NOMO-1 treated with dmso at 0.1 percent for 144 hours (cell line): ENCODE results near the gene BIN1.
"Not testable (repeated sequence)": the region's sequence is repeated elsewhere in the genome, so short reads cannot be mapped to it uniquely, and the experiment has no call there.

Source experiments
- DNase-seq: peaks from one replicate; lab custom pipeline; 2025; ENCODE audit not compliant: unreplicated experiment; lab: John Stamatoyannopoulos, UW

BIN1 gene

DNA sequence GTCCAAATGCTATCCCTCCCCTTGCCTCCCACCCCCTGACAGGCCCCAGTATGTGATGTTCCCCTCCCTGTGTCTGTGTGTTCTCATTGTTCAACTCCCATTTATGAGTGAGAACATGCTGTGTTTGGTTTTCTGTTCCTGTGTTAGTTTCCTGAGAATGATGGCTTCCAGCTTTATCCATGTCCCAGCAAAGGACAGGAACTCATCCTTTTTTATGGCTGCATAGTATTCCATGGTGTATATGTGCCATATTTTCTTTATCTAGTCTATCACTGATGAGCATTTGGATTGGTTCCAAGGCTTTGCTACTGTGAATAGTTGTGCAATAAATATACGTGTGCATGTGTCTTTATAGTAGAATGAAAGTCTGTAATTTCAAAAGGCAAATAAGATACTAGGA is 78.2 kb downstream of the BIN1 start:
- not testable (repeated sequence) for DNase-seq

DNA sequence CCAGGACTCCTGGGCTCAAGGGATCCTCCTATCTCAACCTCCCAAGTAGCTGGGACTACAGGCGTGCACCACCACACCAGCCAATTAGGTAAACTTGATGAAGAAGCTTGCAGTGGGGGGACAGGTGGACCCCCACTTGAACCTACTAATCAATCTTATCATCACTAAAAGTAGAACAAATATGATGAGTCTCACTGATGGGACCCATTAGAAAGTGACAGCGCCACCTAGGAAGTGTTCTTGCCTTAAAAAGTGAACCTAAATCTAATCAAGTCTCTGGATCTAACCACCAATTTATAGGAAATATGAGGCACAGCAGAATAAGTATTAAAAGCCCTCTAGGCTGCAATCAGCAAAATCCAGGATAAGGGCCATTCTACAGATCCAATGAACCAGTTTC is 79.2 kb downstream of the BIN1 start:
- no peak for DNase-seq

DNA sequence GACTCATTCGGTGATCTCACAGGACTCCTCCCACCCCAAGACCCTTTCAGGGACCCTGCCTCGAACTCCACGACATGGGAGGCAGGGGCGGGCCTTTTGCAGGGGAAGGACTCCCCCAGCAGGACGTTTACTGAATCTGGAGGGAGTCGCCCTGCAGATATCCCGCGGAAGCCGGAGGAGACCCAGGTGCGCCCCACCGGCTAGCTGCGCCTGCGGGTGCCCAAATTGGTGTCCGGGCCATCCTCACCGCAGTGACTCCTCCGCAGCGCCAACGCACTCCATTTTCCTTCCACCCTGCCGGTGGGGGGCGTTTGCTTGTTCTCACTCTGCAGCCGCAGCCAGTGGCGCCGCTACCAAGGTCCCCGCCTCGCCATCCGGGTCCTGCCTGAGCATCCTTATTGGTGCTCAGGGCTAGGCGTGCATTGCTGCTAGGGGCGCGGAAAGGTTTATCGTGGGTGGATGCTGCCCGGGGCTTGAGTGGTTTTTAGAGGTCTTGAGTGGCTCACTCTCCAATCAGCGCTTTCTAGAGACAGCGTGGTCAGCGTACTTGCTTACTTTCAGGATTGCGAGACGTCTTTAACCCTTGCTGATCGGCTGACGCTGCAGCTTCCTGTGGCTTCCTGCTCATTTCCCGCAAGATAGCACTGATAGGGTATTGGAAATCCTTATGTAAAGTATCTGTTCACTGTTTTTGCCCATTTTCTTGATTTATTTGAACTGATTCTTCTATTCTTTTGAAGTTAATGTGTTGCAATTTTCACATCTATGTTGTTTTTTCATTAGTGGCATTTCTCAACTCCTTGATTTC is 81.4 kb downstream of the BIN1 start:
- DNase-seq, result no peak

DNA sequence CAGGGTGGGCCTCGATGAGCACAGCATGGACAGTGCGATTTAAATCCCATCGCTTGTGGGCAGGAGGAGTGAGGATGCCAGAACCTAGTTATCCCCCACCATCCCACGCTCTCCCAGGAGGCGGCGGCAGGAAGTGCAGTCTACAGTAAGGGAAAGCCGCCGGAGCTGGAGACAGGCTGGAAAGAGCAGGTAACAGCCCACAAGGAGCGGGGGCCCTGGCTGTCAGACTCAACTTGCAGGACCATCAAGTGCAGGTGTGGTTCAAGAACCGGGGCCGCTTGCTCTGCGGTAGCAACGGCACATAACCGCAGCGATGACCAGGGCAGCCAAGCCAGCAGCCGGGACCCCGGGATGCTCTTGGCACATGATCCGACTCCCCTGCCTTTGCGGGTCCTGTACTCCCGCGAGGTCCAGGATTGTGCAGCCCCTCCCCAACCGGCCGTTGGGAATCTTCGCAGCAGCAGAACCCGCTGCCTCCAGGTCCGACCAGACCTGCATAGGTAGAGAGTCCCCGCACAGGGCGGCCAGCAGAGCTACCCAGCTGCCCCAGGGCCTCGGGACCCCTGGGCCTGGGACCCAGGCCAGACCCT is 82.1 kb downstream of the BIN1 start:
- no peak for DNase-seq

DNA sequence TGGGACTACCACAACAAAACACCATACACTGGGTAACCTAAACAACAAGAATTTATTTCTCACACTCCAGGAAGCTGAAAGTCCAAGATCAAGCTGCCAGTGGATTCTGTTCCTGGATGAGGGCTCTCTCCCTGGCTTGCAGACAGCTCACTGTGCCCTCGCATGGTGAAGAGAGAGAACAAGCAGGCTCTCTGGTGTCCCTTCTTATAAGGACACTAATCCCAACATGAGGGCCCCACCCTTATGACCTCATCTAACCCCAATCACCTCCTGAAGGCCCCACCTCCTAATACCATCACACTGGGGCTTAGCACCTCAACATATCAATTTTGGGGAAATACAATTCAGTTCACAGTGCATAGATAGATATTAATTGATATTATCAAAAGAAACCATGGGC is 83.5 kb downstream of the BIN1 start:
- no peak for DNase-seq

DNA sequence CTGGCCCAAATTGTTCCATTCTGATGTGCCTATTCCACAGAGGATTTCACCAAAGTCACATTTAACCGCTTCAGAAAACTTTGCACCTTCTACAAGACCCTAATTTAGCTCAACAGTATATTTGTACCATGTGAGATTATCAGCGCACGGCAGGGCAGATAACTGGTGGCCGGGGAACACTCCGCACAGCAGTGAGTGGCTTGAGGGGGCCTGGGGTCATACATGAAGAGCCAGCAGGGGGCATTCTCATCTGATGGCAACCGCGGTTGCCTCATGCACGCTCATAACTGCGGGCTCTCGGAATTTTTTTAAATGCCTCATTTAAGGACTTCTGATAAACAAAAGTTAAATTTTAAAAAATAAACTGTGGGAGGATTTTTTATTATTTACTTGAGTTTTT is 84.1 kb downstream of the BIN1 start:
- DNase-seq, result no peak

DNA sequence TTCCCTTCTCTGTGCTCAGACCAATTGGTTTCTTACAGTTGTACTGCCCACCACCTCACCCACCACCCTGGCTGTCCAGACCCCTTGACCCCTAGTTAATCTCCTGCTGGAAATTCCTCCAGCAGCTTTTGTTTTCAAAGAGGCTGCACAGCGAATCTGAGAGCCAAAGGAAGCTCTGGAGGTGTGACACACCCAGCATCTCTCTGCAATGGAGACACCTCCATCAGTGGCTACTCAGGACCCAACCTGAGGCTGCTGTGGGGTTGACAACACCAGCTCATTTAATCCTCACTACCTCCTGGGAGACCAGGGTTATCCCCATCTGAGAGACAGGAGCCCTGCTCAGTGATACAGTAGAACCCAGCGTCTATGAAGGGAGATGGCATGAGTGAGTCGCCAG is 86.4 kb downstream of the BIN1 start:
- no peak for DNase-seq

DNA sequence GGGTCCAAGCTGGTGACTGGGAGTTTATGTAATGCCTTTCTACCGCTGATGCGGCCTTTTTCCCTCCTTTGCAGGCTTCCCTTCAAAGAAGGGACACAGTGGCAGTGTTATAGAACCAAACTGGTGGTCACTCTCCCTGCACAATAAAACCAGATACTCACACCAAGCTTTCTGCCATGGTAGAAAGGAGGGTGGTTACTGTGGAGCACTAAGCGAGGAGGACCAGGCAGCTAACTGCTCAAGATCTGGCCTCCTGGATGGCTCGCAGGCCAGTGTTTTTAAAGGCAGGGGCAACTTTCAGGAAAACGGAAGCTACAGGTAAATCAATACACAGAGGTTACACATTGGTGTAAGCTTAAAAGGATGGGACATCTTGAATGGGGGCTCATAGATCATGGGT is 89.4 kb downstream of the BIN1 start:
- no peak for DNase-seq

DNA sequence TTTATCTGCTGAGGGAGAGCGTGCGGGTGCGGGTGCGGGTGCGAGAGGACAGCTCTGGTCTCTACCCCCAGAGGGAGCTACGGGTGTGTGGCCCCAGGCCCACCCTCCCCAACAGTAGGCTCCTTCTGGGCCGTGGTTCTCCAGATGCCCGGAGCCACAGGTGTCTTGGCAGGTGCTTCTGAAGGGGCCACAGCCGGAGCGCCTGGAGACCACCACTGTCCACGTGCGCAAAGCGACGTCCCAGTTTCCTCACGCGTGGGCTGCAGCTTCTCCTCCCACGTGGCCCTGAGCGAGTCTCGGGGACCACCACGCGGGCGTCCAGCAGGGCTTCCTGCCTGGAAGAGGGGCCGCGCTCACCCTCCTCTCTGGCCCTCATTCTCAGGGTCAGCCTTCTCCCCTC is 90.6 kb downstream of the BIN1 start:
- DNase-seq, result no peak

DNA sequence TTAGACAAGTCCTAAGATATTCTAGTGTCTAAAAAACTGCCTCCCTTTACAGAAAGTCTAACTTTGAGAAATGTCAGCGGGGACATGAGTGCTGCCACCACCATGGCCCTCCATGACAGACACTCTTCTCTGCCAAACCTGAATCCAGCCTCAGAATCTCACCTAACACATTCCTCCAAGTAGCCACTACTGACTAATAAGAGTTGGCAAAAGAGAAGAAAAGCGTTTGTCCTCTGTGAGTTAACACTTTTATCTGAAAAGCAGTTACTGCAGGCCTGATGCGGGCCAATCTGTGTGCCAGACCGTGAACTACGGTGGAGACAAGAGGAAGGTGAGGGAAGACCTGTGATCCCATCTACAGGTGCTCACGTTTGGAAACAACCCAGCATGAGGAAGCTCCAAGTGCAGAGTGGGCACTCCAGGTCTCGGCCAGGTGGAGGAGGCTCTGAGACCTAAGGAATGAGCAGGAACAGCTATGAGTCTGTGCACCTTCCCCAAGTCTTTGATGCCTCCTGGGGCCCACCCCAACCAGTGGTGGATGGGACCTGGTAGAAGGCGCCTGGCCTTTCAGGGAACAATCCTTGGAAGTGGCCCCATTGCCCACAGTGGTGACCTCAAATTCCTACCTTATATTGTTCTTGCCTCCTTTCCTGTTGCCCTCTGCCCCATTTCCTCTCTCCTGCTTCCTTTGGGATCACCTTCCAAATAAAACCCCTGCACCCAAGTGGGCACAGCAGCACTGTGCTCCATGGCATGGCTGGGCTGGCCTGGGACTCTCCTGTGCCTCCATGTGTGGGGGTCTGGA is 91.6 kb downstream of the BIN1 start:
- no peak for DNase-seq

DNA sequence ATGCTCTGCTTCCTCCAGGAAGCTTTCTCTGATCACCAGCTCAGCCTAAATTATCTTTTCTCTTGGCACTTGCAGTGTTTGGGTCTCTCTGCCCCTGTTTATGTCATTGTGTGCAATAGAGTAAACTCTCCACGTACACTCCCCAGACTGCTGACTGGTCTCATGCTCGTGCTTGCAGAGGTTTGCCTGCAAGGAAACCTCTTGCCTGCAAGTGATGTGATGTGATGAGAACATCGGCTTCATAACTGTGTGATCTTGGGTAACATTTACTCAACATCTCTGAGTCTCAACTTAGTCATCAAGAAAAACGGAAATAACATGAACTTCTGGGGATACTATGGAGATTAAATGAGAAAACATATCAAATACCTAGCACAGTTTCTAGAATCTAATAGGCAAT is 92.3 kb downstream of the BIN1 start:
- DNase-seq, result peak; percentile 45

DNA sequence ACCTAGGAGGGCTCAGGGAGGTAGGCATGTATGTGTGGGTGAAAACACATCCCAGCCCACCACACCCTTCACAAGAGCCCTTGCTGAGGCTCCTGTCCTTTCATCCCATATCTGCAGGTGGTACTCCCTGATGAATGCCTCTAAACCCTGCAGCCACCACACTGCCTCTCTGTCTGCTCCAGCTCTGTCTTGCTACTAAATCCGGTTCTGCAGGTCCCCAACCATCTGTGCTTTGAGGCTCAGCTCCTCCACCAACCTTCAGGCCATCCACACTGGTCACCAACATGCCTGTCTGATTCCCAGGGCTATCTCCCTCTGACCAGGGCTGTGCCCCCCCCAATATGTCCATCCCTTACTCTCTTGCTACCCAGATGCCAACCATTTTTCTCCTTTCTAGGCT is 92.7 kb downstream of the BIN1 start:
- no peak for DNase-seq

DNA sequence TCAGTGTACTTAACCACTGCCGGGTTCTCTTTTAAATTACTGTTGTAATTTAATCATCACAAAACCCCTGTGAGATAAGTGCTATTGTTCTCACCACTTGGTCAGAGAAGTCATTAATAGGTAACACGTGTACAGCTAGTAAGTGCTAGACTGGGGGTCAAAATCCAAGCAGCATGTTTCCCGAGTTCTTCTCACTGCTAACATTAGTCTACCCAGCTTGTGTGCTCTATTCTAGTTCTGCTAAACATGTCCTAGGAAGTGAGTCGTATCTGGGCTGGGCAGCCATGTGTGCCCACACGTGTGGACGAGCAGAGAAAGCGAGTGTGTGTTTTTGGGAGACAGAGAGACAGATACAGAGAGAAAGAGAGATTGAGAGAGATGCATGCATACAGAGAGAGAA is 94.1 kb downstream of the BIN1 start:
- no peak for DNase-seq

DNA sequence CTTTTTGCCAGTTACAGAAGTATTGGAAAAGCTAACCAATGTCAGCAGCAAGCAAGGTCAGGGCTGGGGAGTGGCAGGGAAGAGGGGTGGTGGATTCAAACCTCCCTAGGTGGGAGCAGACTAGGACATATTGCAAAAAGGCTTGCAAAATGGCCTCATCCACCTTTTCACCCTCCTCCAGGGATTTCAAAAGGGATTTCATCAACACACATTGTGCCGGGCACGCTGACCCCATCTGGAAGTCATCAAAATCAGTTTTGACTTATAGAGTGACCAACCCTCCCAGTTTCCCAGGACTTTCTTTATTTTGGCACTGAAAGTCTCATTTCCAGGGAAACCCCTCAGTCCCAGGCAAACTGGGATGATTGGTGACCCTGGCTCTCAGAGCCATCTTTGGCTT is 94.7 kb downstream of the BIN1 start:
- DNase-seq, result no peak

DNA sequence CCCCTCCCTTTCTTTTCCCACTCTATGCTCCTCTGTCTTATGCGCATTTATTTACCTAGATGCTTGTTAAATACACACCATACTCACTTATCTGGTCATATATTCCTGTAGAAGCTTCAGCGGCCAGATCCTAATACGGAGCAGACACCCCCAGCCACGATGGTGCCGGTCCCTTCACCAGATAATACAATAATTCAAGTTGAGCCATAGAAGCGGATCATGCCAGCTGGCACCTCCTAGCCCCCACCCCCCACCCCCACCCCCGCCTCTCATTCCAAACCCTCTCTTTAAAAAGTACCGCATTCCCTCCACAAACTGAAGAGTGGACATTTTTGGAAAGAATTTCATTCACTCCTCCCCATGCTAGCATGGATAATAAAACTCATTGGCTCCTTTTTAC is 95.2 kb downstream of the BIN1 start:
- no peak for DNase-seq

DNA sequence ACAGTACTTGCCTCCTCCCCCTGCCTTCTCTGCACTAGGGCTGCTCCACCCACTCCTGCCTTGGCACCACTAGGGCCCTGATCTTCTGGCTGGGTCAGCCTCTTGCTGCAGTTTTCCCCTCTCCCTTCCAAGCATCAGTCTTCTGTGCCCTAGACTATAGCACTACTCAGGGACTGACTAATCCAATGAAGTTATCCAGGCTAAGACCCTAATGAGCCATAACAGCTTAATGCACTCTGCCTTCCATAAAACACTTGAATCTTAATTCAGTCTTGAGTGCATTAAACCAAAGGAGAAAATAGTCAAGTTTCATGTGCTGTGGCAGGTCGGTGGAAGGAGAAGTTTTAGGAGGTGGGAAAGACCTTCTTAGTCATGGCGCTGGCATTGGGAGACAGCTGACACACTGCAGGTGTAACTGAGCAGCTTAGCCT is 95.7 kb downstream of the BIN1 start:
- DNase-seq, result no peak

DNA sequence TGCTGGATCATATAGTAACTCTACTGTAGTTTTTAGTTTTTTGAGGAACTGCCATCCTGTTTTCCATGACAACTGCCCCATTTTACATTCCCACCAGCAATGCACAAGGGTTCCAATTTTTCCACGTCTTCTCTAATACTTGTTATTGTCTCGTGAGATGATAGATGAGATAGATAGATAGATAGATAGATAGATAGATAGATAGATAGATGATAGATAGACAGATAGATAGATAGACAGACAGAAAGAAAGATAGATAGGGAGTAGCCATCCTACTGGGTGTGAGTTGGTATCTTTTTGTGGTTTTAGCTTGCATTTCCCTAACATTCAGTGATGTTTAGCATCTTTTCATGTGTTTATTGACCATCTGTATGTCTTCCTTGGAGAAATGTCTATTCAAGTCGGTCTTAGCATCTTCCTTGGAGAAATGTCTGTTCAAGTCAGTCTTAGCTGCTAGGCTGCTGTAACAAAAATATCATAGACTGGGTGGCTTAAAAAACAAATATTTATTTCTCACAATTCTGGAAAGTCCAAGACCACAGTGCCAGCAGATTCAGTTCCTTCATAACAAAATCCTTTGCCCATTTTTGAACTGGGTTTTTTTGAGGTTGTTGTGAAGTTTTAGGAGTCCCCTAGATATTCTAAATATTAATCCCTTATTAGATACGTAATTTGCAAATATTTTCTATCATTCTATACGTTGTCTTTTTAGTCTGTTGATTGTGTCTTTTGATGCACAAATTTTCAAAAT is 98.5 kb downstream of the BIN1 start:
- DNase-seq, result no peak

DNA sequence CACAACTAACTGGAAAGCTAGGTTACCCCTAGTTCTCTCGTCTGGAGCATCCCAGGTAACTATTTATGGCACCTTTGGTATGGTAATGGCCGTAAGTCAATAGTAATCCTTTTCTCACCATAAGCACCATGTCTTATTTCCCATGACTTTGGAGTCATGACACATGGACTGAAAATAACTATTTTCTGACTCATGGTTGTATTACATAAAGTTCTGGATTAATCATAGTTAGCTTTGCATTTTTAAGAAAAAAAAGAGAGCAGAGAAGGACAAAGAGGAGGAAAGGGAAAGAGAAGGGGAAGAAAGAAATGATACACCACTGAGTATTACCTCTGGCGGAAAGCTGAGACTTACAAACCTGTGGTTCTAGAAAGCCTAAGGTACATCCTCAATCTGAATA is 99.3 kb downstream of the BIN1 start:
- DNase-seq, result no peak

DNA sequence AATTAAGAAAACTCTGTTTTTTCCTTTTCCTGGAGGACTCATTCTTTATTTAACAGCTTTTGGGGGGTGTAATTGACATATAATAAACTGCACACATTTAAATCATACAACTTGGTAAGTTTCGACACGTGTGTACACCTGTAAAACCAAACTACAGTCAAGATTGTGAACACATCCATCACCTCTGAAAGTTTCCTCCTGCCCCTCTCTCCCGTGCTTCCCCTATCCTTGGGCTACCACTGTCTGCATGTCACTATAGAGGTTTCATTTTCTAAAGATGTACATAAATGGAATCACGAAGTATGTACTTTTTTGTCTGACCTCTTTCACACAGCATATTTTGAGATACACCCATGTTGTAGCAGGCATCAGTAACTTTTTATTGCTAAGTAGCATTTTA is 100.0 kb downstream of the BIN1 start:
- DNase-seq, result no peak

DNA sequence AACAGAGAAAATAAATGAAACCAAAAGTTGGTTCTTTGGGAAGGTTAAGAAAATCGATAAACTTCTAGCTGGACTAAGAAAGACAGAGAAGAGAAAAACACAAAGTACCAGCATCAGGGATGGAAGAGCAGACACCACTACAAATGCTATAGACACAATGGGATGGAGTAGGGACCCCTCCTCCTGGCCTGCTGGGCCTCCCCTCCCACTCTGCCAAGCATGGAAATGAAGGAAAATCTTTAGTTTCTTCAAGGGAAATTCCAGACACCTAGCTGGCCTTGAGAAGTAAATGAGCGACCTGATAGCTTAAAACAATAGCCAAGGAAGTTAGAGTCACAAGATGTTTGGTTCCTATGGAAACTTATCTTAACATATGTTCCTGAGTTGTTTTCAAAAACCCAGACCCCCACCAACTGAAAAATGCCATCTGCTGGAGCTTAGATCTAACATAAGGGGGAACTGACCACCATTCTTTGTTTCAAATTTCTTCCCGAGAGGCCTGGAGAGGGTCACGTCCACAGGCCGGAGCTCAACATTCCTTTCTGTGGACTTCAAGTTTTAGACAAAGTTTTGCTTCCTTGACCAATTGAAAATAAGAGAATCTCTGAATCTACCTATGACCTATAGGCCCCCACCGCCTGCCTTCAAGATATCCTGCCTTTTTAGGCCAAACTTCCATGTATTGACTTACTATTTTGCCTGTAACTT is 101.9 kb downstream of the BIN1 start:
- DNase-seq, result no peak
